Measurements from ENCODE around the gene BTNL8.
"Not testable (repeated sequence)": the region's sequence is repeated elsewhere in the genome, so short reads cannot be mapped to it uniquely, and the experiment has no call there.

BTNL8 gene

DNA sequence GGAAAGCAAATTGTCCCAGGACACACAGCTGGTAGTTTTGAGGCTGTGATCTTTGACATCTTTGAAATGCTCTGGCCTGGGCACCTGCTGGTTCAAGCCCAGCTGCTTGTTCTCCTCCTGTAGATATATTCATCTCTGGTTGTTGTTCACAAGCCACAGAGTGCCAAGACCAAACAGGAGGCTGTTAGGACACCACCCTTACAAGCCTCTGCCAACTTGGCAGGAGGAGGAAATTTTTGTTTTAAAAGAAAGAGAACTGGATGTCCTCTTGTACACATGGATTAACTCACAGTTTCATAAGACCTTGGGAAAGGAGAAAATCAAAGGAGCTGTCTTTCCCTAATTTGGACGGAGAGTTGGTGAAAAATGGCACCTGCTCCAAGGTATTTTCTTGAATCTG is 29.4 kb upstream of the BTNL8 start:
- Mint-ChIP-seq H3K4me1 (ENCODE audit: low read depth) (peaks cover 3% of the 10 kb centered on the region), H3K9me3 (ENCODE audit: low read depth) (no peaks in the 10 kb centered on the region), H3K4me3 (no peak overlapping the region), H3K27ac (no peak overlapping the region), H3K36me3 (no peaks in the 10 kb centered on the region), H3K27me3 (peaks cover 2% of the 10 kb centered on the region)

DNA sequence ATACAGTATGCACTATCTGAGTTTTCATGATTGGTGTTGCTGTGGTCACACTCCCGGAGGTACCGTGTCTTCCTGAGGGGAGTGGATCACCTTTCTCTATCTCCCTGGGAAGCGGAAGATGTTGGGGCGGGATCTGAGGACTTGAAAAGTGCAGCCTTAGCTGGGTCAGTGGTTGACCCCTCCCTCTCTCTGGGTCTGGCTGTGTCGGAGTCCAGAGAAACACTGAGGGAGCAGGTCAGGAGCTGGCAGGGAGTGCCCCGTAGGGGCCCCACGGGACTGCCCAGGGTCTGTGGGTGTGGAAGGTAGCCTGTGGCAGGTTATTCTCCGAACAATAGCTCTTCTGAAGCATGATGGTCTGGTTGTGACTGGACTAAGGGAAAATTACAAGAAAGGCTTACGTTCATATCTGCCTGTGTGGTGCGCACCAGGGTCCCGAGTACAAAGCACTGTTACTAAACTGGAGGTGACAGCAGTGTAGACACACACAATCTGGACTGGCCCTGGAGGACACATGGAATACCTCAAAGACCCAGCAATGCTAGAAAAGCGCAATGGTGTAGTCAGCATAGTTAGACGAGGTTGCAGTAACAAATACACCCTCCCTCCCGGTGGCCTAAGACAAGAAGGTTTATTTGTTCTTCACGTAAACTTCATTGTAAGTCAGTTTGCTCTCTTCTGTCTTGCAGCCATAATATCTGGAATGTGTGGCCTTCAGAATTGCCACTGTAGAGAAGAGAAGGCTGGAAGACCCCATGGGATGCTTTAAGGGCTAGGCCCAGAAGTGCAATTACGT is 28.5 kb upstream of the BTNL8 start:
- no peaks in the 10 kb centered on the region for H3K9me3 Mint-ChIP-seq (ENCODE audit: low read depth)
- no peak overlapping the region for H3K27ac Mint-ChIP-seq
- H3K27me3 Mint-ChIP-seq: peaks cover 2% of the 10 kb centered on the region
- H3K4me3 Mint-ChIP-seq: no peak overlapping the region
- H3K36me3 Mint-ChIP-seq: no peaks in the 10 kb centered on the region
- peaks cover 3% of the 10 kb centered on the region for H3K4me1 Mint-ChIP-seq (ENCODE audit: low read depth)

DNA sequence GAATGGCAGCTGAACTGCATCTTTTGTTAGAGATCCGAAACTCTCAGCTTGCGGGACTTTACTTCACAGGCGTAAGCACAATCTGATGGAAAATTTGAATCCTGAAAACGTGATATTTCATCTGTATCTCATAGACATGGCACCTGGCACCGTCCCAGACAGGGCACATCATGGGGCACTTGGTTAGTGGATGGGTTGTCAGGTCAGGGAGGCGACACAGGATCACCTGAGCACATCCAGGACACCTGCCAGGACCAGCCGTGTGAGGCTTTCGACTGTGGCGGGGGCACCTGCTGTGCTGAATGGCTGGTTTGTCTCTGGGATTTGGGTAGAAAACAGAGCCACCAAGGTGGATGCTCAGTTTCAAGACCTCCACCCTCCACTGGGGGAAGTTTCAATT is 26.5 kb upstream of the BTNL8 start:
- Mint-ChIP-seq H3K36me3 (no peaks in the 10 kb centered on the region), H3K27me3 (peaks cover 2% of the 10 kb centered on the region), H3K9me3 (ENCODE audit: low read depth) (no peaks in the 10 kb centered on the region), H3K4me1 (ENCODE audit: low read depth) (peaks cover 3% of the 10 kb centered on the region), H3K4me3 (no peak overlapping the region), H3K27ac (no peak overlapping the region)

DNA sequence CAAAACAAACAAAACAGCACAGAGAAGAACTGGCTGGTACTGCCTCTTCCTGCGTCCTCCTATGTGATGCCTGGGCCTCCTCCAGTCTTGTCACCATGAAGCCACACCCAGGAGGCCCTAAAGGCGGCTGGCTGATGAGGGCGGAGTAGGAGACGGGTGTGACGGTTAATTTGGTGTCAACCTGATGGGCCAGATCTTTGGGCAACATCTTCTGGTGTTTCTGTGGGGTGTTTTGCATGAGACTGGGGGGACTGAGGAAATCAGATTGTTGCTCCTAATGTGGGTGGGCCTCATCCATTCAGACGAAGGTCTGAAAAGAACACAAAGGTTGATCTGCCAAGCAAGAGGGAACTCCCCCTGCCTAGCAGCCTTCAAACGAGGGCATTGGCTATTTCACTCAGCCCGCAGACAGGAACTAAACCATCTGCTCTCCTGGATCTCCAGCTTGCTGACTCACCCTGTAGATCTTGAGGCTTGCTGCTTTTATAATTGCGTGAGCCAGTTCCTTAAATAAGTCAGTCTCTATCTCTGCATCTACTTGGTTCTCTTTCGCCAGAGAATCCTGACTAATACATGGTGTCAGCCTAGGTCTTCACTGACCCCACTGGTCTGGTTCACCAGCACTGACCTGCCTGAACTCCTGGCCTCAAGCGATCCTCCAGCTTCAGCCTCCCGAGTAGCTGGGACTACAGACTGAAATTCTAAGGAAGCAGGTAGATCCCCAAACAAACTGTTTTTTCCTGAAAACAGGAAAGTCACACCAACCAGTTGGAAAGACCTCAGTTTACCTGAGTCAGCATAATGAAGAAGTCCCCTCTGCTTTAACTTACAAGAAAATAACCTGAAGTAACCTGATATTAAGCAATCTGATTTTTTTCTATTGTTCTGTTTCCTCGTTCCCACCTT is 25.1 kb upstream of the BTNL8 start:
- peak overlapping the region; percentile 50 for H3K27ac Mint-ChIP-seq
- H3K4me3 Mint-ChIP-seq: no peak overlapping the region
- no peaks in the 10 kb centered on the region for H3K36me3 Mint-ChIP-seq
- H3K9me3 Mint-ChIP-seq (ENCODE audit: low read depth): no peaks in the 10 kb centered on the region
- H3K4me1 Mint-ChIP-seq (ENCODE audit: low read depth): peaks cover 2% of the 10 kb centered on the region
- no peaks in the 10 kb centered on the region for H3K27me3 Mint-ChIP-seq

- Mint-ChIP-seq H3K27ac (no peak overlapping the region), H3K36me3 (no peaks in the 10 kb centered on the region), H3K4me3 (no peak overlapping the region), H3K9me3 (ENCODE audit: low read depth) (no peaks in the 10 kb centered on the region), H3K27me3 (no peaks in the 10 kb centered on the region), H3K4me1 (ENCODE audit: low read depth) (no peaks in the 10 kb centered on the region)
These were observed 24.0 kb upstream of the BTNL8 start for GRCh38 chr5:180874804-180875582.

DNA sequence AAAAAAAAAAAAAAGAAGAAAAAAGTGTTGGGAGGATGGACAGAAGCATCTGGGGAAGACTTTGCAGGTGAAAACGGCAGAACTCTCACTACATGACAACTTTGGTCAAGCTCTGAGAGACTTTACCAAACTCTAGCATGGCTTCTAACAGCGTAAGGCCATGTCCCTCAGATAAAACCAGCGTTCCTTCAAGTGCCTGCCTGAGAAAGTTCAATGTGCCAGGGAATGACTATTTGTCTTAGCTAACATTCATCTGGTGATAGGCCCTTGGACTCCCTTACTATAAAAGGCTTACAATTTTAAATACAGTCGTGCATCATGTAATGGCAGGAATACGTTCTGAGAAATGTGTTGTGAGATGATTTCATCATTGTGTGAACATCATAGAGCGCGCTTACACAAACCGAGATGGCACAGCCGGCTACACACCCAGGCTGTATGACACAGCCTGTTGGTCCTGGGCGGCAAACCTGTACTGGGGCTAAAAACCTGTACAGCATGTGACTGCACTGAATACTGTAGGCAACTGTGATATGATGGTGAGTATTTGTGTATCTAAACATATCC is 23.0 kb upstream of the BTNL8 start:
- Mint-ChIP-seq H3K4me3 (no peak overlapping the region), H3K4me1 (ENCODE audit: low read depth) (no peaks in the 10 kb centered on the region)

DNA sequence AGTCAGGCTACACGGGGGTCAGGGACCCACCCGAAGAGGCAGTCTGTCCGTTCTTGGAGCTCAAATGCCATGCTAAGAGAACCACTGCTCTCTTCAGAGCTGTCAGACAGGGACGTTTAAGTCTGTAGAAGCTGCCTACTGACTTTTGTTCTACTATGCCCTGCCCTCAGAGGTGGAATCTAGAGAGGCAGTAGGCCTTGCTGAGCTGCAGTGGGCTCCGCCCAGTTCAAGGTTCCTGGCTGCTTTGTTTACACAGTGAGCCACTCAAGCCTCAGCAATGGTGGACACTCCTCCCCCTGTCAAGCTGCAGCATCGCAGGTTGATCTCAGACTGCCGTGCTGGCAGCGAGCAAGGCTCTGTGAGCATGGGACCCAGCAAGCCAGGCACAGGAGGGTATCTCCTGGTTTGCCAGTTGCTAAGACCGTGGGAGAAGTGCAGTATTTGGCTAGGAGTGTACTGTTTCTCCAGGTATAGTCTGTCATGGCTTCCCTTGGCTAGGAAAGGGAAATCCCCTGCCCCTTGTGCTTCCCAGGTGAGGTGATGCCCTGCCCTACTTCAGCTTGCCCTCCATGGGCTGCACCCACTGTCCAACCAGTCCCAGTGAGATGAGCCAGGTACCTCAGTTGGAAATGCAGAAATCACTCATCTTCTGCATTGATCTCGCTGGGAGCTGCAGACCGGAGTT is 13.0 kb upstream of the BTNL8 start:
- H3K27me3 Mint-ChIP-seq: peaks cover 20% of the 10 kb centered on the region
- H3K4me3 Mint-ChIP-seq: not testable (repeated sequence)

More for the DNA sequence above, 23.0 kb upstream of the BTNL8 start:
- Mint-ChIP-seq H3K27ac (no peak overlapping the region), H3K27me3 (peaks cover 2% of the 10 kb centered on the region), H3K36me3 (no peaks in the 10 kb centered on the region), H3K9me3 (ENCODE audit: low read depth) (no peaks in the 10 kb centered on the region)

DNA sequence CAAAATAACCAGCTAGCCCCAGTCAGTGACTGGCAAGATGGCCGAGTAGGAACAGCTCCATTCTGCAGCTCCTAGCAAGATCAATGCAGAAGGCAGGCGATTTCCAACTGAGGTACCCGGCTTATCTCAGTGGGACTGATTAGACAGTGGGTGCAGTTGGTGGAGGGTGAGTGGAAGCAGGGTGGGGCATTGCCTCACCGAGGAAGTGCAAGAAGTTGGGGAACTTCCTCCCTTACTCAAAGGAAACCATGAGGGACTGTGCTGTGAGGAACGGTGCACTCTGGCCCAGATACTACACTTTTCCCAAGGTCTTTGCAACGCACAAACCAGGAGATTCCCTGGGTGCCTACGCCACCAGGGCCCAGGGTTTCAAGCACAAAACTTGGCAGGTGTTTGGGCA is 9.6 kb upstream of the BTNL8 start:
- no peaks in the 10 kb centered on the region for H3K9me3 Mint-ChIP-seq (ENCODE audit: low read depth)
- no peaks in the 10 kb centered on the region for H3K4me1 Mint-ChIP-seq (ENCODE audit: low read depth)
- peaks cover 15% of the 10 kb centered on the region for H3K27me3 Mint-ChIP-seq
- no peak overlapping the region for H3K4me3 Mint-ChIP-seq
- peaks cover 2% of the 10 kb centered on the region for H3K36me3 Mint-ChIP-seq
- no peak overlapping the region for H3K27ac Mint-ChIP-seq

More for the DNA sequence above, 13.0 kb upstream of the BTNL8 start:
- H3K4me1 Mint-ChIP-seq (ENCODE audit: low read depth); H3K27ac Mint-ChIP-seq; H3K36me3 Mint-ChIP-seq; H3K9me3 Mint-ChIP-seq (ENCODE audit: low read depth): not testable (repeated sequence)

- H3K27ac Mint-ChIP-seq; H3K27me3 Mint-ChIP-seq; H3K9me3 Mint-ChIP-seq (ENCODE audit: low read depth); H3K4me3 Mint-ChIP-seq; H3K36me3 Mint-ChIP-seq; H3K4me1 Mint-ChIP-seq (ENCODE audit: low read depth): not testable (repeated sequence)
These were observed 3.6 kb upstream of the BTNL8 start for GRCh38 chr5:180895330-180895729.

GRCh38 chr5:180900178-180900577 is 1.2 kb downstream of the BTNL8 start:
- Mint-ChIP-seq H3K4me1 (ENCODE audit: low read depth) (no peaks in the 10 kb centered on the region), H3K36me3 (no peaks in the 10 kb centered on the region), H3K27me3 (no peaks in the 10 kb centered on the region), H3K9me3 (ENCODE audit: low read depth) (no peaks in the 10 kb centered on the region), H3K4me3 (no peak overlapping the region), H3K27ac (no peak overlapping the region)

DNA sequence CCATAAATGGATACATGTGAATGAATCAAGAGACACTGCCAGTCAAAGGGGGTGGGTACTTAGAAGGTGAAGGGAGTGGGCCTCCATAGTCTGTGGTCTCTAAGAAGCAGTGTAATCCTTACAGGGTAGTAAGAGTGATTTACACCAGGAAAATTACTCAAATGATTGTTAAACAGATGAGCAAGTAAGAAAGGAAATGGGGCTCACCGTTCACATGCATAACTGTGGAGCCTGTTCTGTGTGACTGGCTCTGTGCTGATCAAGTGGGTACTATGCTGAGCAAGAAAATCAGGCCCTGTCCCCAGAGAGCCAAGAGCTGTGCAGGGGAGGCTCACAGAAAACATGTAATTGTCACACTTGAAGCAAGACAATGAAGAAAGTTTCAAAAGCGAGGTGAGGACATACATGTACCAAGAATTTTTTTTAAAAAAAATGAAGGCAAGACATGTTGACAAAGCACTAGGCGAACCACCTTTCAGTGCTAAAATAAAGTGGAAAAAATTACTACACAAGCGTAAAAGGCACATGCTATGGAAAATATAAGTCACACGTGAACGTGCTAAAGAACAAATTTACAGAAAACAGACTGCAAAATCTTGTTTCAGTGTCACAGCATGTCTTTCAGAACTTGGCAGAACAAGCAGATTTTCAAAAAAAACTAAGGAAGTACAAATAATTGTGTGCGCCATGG is 2.5 kb downstream of the BTNL8 start:
- H3K9me3 Mint-ChIP-seq (ENCODE audit: low read depth): no peaks in the 10 kb centered on the region
- no peaks in the 10 kb centered on the region for H3K36me3 Mint-ChIP-seq
- no peaks in the 10 kb centered on the region for H3K4me1 Mint-ChIP-seq (ENCODE audit: low read depth)
- H3K4me3 Mint-ChIP-seq: no peak overlapping the region
- H3K27ac Mint-ChIP-seq: no peak overlapping the region
- H3K27me3 Mint-ChIP-seq: peaks cover 1% of the 10 kb centered on the region

DNA sequence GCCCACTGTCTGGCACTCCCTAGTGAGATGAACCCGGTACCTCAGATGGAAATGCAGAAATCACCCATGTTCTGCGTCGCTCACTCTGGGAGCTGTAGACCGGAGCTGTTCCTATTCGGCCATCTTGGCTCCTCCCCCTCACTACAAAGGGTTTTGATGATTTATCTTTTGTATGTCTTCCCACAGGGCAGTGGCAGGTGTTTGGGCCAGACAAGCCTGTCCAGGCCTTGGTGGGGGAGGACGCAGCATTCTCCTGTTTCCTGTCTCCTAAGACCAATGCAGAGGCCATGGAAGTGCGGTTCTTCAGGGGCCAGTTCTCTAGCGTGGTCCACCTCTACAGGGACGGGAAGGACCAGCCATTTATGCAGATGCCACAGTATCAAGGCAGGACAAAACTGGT is 9.4 kb downstream of the BTNL8 start:
- H3K27me3 Mint-ChIP-seq: peaks cover 5% of the 10 kb centered on the region
- H3K4me1 Mint-ChIP-seq (ENCODE audit: low read depth): no peaks in the 10 kb centered on the region
- H3K36me3 Mint-ChIP-seq: no peaks in the 10 kb centered on the region
- no peak overlapping the region for H3K4me3 Mint-ChIP-seq
- H3K27ac Mint-ChIP-seq: no peak overlapping the region
- no peaks in the 10 kb centered on the region for H3K9me3 Mint-ChIP-seq (ENCODE audit: low read depth)

DNA sequence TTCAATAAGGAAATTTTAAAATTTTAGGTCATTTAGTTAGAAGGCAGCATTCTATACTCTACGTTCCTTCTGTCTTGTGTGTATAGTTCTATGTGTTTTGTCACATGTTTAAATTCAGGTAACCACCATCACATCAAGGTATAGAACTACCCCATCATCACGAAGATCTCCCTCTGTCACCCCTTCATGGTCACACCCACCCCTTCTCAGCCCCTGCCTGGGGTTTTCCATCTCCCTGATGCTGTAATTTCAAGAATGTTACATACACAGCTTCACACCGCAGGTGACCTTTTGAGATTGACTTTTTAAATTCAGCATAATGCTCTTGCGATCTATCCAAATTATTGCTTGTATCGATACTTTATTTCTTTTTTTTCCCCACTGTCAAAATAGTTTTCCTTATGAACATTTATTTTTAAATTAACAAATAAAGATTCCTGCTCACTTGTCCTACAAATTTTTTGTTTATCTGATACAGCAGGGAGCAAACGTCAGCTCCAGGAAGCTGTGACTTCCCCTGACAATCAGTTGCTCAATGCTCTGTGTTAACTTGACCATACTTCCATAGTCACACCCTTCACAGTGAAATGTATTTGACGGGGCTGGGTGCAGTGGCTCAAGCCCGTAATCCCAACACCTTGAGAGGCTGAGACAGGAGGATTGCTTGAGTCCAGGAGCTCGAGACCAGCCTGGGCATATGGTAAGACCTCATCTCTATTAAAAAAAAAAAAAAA is 10.2 kb downstream of the BTNL8 start:
- H3K36me3 Mint-ChIP-seq: no peaks in the 10 kb centered on the region
- H3K4me3 Mint-ChIP-seq: no peak overlapping the region
- H3K4me1 Mint-ChIP-seq (ENCODE audit: low read depth): no peaks in the 10 kb centered on the region
- H3K9me3 Mint-ChIP-seq (ENCODE audit: low read depth): no peaks in the 10 kb centered on the region
- no peak overlapping the region for H3K27ac Mint-ChIP-seq
- peaks cover 5% of the 10 kb centered on the region for H3K27me3 Mint-ChIP-seq
